SK-N-SH (cell line): Measurements from ENCODE around the gene PARN. TPM values are rescaled to one million over a fixed set of nuclear protein-coding genes. Genes with fewer than 3 reads are reported as not detected.

Source experiments
- CTCF ChIA-PET: fragments of 300-600, 350-600 bp; formaldehyde crosslinking; extraction: SDS; loops from one replicate; lab custom pipeline; 2021; lab: Yijun Ruan, JAX
- POLR2A ChIA-PET: fragments of 350-600 bp; sonication (Branson Sonifier 250); formaldehyde crosslinking; extraction: SDS; loops from one replicate; lab custom pipeline; 2020; ENCODE audit warnings: antibody characterized with exemption, inconsistent platforms; lab: Yijun Ruan, JAX
- DNase-seq: peaks from one replicate; pipeline ENCODE4 v3.0.0; 2012
- H2AFZ ChIP-seq: fragments of 200-600 bp; sonication (generic); 2 replicates; pipeline ENCODE4 v1.8.1; 2016; ENCODE audit warnings: antibody characterized with exemption, mild to moderate bottlenecking, low read depth
- H3F3A ChIP-seq: fragments of 200-600 bp; sonication (generic); replicated peaks from 2 replicates; pipeline ENCODE3; 2016; ENCODE audit warnings: antibody characterized with exemption, mild to moderate bottlenecking; ENCODE audit not compliant: insufficient read depth
- H3K27ac ChIP-seq, 2 experiments: fragments of 200-500 bp in 1 of 2; fragments of 200-600 bp in 1 of 2; sonication (Bioruptor generic) in 1 of 2; sonication (generic), shearing (Covaris generic) in 1 of 2; 2 replicates each; pipeline versions ENCODE4 v1.5.1 to v1.6.1; 2014 to 2016; ENCODE audit warnings: low read depth in 2 of 2, inconsistent platforms in 1 of 2, low read length in 1 of 2, mild to moderate bottlenecking in 1 of 2, mixed read lengths in 1 of 2
- H3K27me3 ChIP-seq: fragments of 200-600 bp; sonication (generic), shearing (Covaris generic); 2 replicates; pipeline ENCODE4 v1.6.1; 2016; ENCODE audit warnings: mixed run types; ENCODE audit not compliant: insufficient read depth
- H3K36me3 ChIP-seq, 2 experiments: fragments of 200-500 bp in 1 of 2; fragments of 200-600 bp in 1 of 2; sonication (Bioruptor generic) in 1 of 2; sonication (generic) in 1 of 2; replicated peaks in 1 of 2; 2 replicates each; pipeline versions ENCODE3 to v1.5.1; 2014 to 2016; ENCODE audit warnings: low read length in 1 of 2, mild to moderate bottlenecking in 1 of 2; ENCODE audit not compliant: insufficient read depth in 2 of 2, control insufficient read depth in 1 of 2
- H3K4me1 ChIP-seq, 2 experiments: fragments of 200-500 bp in 1 of 2; fragments of 200-600 bp in 1 of 2; sonication (Bioruptor generic) in 1 of 2; sonication (generic), shearing (Covaris generic) in 1 of 2; 2 replicates each; pipeline versions ENCODE4 v1.5.1 to v1.6.1; 2014 to 2016; ENCODE audit warnings: low read depth in 1 of 2, low read length in 1 of 2, mixed run types in 1 of 2; ENCODE audit not compliant: insufficient read depth in 2 of 2, control insufficient read depth in 1 of 2
- H3K4me2 ChIP-seq: fragments of 200-600 bp; sonication (generic), shearing (Covaris generic); 2 replicates; pipeline ENCODE4 v1.6.1; 2017; ENCODE audit warnings: mixed run types
- H3K4me3 ChIP-seq, 2 experiments: fragments of 200-500 bp in 1 of 2; fragments of 200-600 bp in 1 of 2; sonication (Bioruptor generic) in 1 of 2; sonication (generic), shearing (Covaris generic) in 1 of 2; 2 replicates each; pipeline versions ENCODE4 v1.5.1 to v1.8.1; 2014 to 2016; ENCODE audit warnings: low read depth in 2 of 2, inconsistent platforms in 1 of 2, low read length in 1 of 2, mild to moderate bottlenecking in 1 of 2, mixed read lengths in 1 of 2, moderate library complexity in 1 of 2
- H3K79me2 ChIP-seq: fragments of 200-600 bp; sonication (generic); 2 replicates; pipeline ENCODE4 v1.8.1; 2017; ENCODE audit warnings: mild to moderate bottlenecking; ENCODE audit not compliant: insufficient read depth
- H3K9ac ChIP-seq: fragments of 200-600 bp; sonication (generic); 2 replicates; pipeline ENCODE4 v1.6.1; 2017; ENCODE audit warnings: mixed run types
- H3K9me2 ChIP-seq: fragments of 200-600 bp; sonication (generic); 2 replicates; pipeline ENCODE4 v1.6.1; 2017; ENCODE audit warnings: mixed run types
- H3K9me3 ChIP-seq: fragments of 200-600 bp; sonication (generic); 2 replicates; pipeline ENCODE4 v1.6.1; 2017; ENCODE audit warnings: mixed run types, mild to moderate bottlenecking, moderate library complexity
- H4K20me1 ChIP-seq: fragments of 200-600 bp; sonication (generic); 2 replicates; pipeline ENCODE4 v1.6.1; 2017; ENCODE audit warnings: mild to moderate bottlenecking, mixed run types; ENCODE audit not compliant: insufficient read depth
- CHD2 ChIP-seq: fragments of 150-350 bp; IDR thresholded peaks from 2 replicates; pipeline ENCODE4 v1.6.1; 2018; ENCODE audit warnings: low read length; ENCODE audit not compliant: partially characterized antibody
- CTCF ChIP-seq: fragments of 200-600 bp; sonication (generic); IDR thresholded peaks from 2 replicates; pipeline ENCODE4 v1.6.1; 2017; ENCODE audit warnings: antibody characterized with exemption, mild to moderate bottlenecking, moderate library complexity
- FOXJ3 ChIP-seq: sonication (generic); formaldehyde crosslinking; IDR thresholded peaks from 2 replicates; pipeline ENCODE4 v1.5.1; 2020; ENCODE audit warnings: mild to moderate bottlenecking, missing genetic modification reagents
- MAX ChIP-seq: IDR thresholded peaks from 2 replicates; pipeline ENCODE4 v1.4.0; 2012; ENCODE audit warnings: low read depth
- PBX3 ChIP-seq: IDR thresholded peaks from 2 replicates; pipeline ENCODE4; 2012
- RAD21 ChIP-seq: IDR thresholded peaks from 2 replicates; pipeline ENCODE4 v1.6.1; 2012; ENCODE audit warnings: mild to moderate bottlenecking, low read length
- REST ChIP-seq: IDR thresholded peaks from 2 replicates; pipeline ENCODE4 v1.6.1; 2012; ENCODE audit warnings: mild to moderate bottlenecking, low read depth, low read length, moderate library complexity
- RFX5 ChIP-seq: IDR thresholded peaks from 2 replicates; pipeline ENCODE4 v1.6.1; 2012; ENCODE audit warnings: mild to moderate bottlenecking, improper control_type of control experiment, low read length
- RXRA ChIP-seq: IDR thresholded peaks from 2 replicates; pipeline ENCODE4 v1.4.0; 2012; ENCODE audit warnings: low read depth, mild to moderate bottlenecking, borderline replicate concordance
- SIN3A ChIP-seq: IDR thresholded peaks from 2 replicates; pipeline ENCODE4 v1.6.1; 2012; ENCODE audit warnings: low read depth, mild to moderate bottlenecking, low read length, moderate library complexity, borderline replicate concordance
- SMC3 ChIP-seq: IDR thresholded peaks from 2 replicates; pipeline ENCODE4 v1.6.1; 2012; ENCODE audit warnings: low read depth, low read length, improper control_type of control experiment
- TCF12 ChIP-seq: IDR thresholded peaks from 2 replicates; pipeline ENCODE4 v1.4.0; 2012
- USF1 ChIP-seq: IDR thresholded peaks from 2 replicates; pipeline ENCODE4 v1.4.0; 2012; ENCODE audit warnings: low read depth, borderline replicate concordance
- YY1 ChIP-seq: IDR thresholded peaks from 2 replicates; pipeline ENCODE4 v1.4.0; 2012; ENCODE audit warnings: low read depth, mild to moderate bottlenecking
- ZBTB33 ChIP-seq: IDR thresholded peaks from 2 replicates; pipeline ENCODE4 v1.4.0; 2012; ENCODE audit warnings: low read depth, borderline replicate concordance
- WGBS: methylation state at CpG from one replicate; pipeline ENCODE4 v1.1.6; 2017; ENCODE audit warnings: low lambda C conversion rate; 5-methylcytosine and 5-hydroxymethylcytosine counted together
- polyA plus RNA-seq, 3 experiments: library from polyadenylated mRNA; depleted of rRNA; stranded (reverse); fragments of >200 nt; gene quantifications; 2 replicates each; pipeline ENCODE4 v1.2.3, GENCODE V29; 2012

PARN gene
- polyA plus RNA-seq, 1 of the 3 experiments (the other 2 are of a cell fraction), result 20.5 TPM

- H3K27ac ChIP-seq, result no peak overlapping the region
- no peaks in the 10 kb centered on the region for H3K9me3 ChIP-seq
- over 99% methylated on average over 6 of the region's 6 CpGs for WGBS
- H3K4me2 ChIP-seq, result no peak overlapping the region
- no peak overlapping the region for H2AFZ ChIP-seq
- ChIA-PET CTCF (interaction anchor here (1.6 kb wide), 1 partner anchor 9 kb away, joined by 5 read pairs; no protein-coding TSS in a partner anchor), POLR2A (no interaction called here)
- peaks cover 54 to 57% of the 10 kb centered on the region in 2 experiments for H3K36me3 ChIP-seq
- no peak for DNase-seq
- H3K27me3 ChIP-seq, result no peaks in the 10 kb centered on the region
- no peaks in the 10 kb centered on the region for H3K4me1 ChIP-seq
- peaks cover 3% of the 10 kb centered on the region for H3F3A ChIP-seq
- H3K4me3 ChIP-seq, result no peak overlapping the region
- H3K79me2 ChIP-seq, result 0 out of 2 replicates have a peak, but pooled peaks cover 3% of the 10 kb centered on the region
- H3K9ac ChIP-seq, result no peak overlapping the region
- H4K20me1 ChIP-seq, result no peaks in the 10 kb centered on the region
- H3K9me2 ChIP-seq, result no peaks in the 10 kb centered on the region
- no peak for TF ChIP-seq REST
- TF ChIP-seq SIN3A, result no peak
- no peak for TF ChIP-seq PBX3
- TF ChIP-seq RXRA, result no peak
- no peak for TF ChIP-seq RFX5
- TF ChIP-seq SMC3, result no peak
- no peak for TF ChIP-seq YY1
Observed at GRCh38 chr16:14608604-14609003, 21.5 kb downstream of the PARN start.

GRCh38 chr16:14608111-14608566 is 21.9 kb downstream of the PARN start:
- no peaks in the 10 kb centered on the region for H3K27me3 ChIP-seq
- H3K4me3 ChIP-seq, result no peak overlapping the region
- H3K4me1 ChIP-seq, result no peaks in the 10 kb centered on the region
- no peak overlapping the region for H3K9ac ChIP-seq
- POLR2A ChIA-PET, result no interaction called here
- TF ChIP-seq USF1, result no peak
- TF ChIP-seq MAX, result no peak
- no peak for TF ChIP-seq CTCF
- no peak for TF ChIP-seq YY1
- no peak for TF ChIP-seq TCF12
- TF ChIP-seq PBX3, result no peak
- no peak for TF ChIP-seq CHD2
- no peak for TF ChIP-seq SIN3A
- TF ChIP-seq ZBTB33, result no peak
- TF ChIP-seq FOXJ3, result no peak
- no peak for TF ChIP-seq RFX5
- no peak for TF ChIP-seq RAD21
- TF ChIP-seq, all 33 proteins: peak for 0
- CTCF ChIA-PET, result no interaction called here
- Histone ChIP-seq H3K36me3 (peaks cover 54 to 59% of the 10 kb centered on the region in 2 experiments), H3F3A (peaks cover 3% of the 10 kb centered on the region), H3K9me3 (no peaks in the 10 kb centered on the region), H2AFZ (no peak overlapping the region), H4K20me1 (no peaks in the 10 kb centered on the region), H3K4me2 (no peak overlapping the region), H3K27ac (no peak overlapping the region), H3K79me2 (0 out of 2 replicates have a peak, but pooled peaks cover 3% of the 10 kb centered on the region), H3K9me2 (no peaks in the 10 kb centered on the region)
- no peak for DNase-seq
- 96% methylated on average over 4 of the region's 4 CpGs for WGBS
